ENCODE measurements around the gene ZW10.

ZW10 gene

DNA sequence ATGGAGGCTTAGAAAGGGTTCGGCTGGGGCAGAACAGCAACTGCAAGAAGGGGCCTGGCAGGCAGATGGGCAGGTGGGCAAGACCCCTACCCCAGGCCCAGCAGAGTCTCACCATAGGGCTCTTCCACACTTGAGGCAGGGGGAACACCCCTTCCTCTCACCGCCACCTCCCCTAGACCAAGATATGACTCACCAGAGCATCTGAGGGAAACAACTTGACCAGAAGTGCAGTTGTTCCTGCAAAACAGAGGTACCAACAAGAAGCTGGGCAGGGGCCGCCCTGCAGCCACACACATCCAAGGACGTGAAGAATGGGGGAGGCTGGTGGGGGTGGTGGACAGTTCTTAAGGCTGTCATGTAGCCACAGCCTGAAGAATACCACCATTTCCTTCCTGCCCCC is 78.3 kb downstream of the ZW10 start:
- no peak for DNase-seq

- DNase-seq = no peak
These were observed 79.1 kb downstream of the ZW10 start for GRCh38 chr11:113694390-113694789.

DNA sequence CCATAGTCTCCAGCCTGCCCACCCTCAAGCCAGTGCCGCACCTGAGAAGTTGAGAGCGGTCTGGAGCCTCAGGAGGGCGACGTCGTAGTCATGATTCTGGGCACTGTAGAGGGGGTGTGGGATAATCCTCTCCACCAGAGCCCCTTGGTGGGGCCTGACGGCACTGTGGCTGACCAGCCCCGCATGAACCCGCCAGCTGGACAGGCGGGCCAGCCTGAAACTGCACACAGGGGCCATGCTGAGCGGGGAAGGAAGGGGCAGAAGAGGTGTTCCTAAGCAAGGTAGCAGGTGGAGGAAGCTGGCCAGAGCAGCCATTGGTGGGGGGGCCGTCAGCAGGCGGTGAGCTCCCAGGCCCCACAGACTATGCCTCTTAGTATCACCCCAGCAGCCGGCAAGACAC is 80.5 kb downstream of the ZW10 start:
- DNase-seq = no peak

GRCh38 chr11:113690619-113691569 is 82.6 kb downstream of the ZW10 start:
- peak; percentile 26 for DNase-seq

- DNase-seq = peak; percentile 19
These were observed 83.5 kb downstream of the ZW10 start for GRCh38 chr11:113689768-113690618.

- no peak for DNase-seq
These were observed 87.7 kb downstream of the ZW10 start for GRCh38 chr11:113685654-113686359.

DNA sequence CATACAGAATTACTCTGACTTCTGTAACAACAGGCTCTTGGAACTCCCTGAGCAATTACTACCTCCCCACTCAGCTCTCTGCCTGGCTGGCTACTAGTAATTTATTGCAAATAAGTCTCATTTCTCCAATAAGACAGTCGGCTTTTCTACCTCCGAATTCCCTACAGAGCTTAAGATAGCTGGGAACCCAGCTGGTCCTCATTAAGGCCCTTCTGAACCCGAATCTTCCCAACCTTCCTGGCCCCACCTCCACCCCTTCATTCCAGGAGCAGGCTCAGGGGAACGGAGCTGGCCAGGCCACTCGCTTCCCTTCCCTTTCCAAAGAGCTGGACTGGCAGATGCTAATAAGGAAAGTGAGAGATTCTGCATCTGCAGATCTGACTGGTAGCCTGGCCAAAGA is 89.0 kb downstream of the ZW10 start:
- no peak for DNase-seq

DNA sequence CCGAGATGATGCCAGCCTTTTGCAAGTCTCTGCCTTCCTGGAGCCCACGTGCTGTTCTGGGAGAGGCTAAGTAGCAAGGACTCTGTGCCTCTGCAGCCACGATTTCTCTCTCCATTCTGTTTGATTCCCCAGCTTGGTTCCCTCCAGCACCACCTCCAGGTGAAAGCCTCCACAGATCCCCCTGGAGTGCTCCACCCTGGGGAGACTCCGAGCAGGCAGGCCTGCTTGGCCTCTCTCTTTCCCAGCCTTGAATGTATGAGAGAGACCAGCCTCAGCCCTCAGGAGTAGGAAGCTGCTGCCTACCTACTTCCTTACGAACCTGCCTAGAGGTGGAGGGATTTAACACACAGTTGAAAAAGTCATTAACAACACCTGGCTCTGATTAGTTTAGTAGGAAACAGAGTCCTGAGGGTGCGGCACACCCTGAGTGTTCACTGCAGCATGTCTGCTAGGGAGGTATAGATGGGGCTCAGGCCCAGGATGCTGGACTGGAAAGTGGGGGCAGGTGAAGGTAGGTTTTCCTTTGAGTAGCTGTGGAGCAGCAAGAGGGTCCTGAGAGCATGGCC is 89.9 kb downstream of the ZW10 start:
- DNase-seq = no peak
